Parathyroid adenoma (tissue), 2 donors: Measurements from ENCODE around the gene IGIP.

Experiments
- H2AFZ ChIP-seq: fragments of 300-600 bp; sonication (generic); one replicate; pipeline ENCODE4 v1.7.0; 2017; ENCODE audit warnings: antibody characterized with exemption, mild to moderate bottlenecking
- H3K27ac ChIP-seq: fragments of 300-600 bp; sonication (generic); one replicate; pipeline ENCODE4 v1.7.0; 2017
- H3K27me3 ChIP-seq: fragments of 300-600 bp; sonication (generic); one replicate; pipeline ENCODE4 v1.7.0; 2017; ENCODE audit warnings: low read length; ENCODE audit not compliant: control insufficient read depth, insufficient read depth
- H3K36me3 ChIP-seq: fragments of 300-600 bp; sonication (generic); one replicate; pipeline ENCODE4 v1.7.0; 2017; ENCODE audit warnings: low read length; ENCODE audit not compliant: control insufficient read depth, insufficient read depth
- H3K4me1 ChIP-seq: fragments of 300-600 bp; sonication (generic); one replicate; pipeline ENCODE4 v1.7.0; 2017; ENCODE audit warnings: control low read depth
- H3K4me2 ChIP-seq: fragments of 300-600 bp; sonication (generic); one replicate; pipeline ENCODE4 v1.7.0; 2017; ENCODE audit warnings: low read length
- H3K4me3 ChIP-seq: fragments of 300-600 bp; sonication (generic); one replicate; pipeline ENCODE4 v1.7.0; 2017; ENCODE audit warnings: low read depth, low read length
- H3K79me2 ChIP-seq: fragments of 300-600 bp; sonication (generic); one replicate; pipeline ENCODE4 v1.7.0; 2017; ENCODE audit warnings: control low read depth
- H3K9ac ChIP-seq: fragments of 300-600 bp; sonication (generic); one replicate; pipeline ENCODE4 v1.7.0; 2017; ENCODE audit warnings: mild to moderate bottlenecking
- H3K9me3 ChIP-seq: fragments of 300-600 bp; sonication (generic); one replicate; pipeline ENCODE4 v1.7.0; 2017; ENCODE audit warnings: low read length; ENCODE audit not compliant: control insufficient read depth
- TF ChIP-seq, protein P1 (sequence below): fragments of 300-600 bp; sonication (generic); IDR thresholded peaks from one replicate; pipeline ENCODE4 v1.7.0; 2017; ENCODE audit warnings: antibody characterized with exemption, mild to moderate bottlenecking
- donor health status: primary hyperparathyroidism.

Gene IGIP

DNA sequence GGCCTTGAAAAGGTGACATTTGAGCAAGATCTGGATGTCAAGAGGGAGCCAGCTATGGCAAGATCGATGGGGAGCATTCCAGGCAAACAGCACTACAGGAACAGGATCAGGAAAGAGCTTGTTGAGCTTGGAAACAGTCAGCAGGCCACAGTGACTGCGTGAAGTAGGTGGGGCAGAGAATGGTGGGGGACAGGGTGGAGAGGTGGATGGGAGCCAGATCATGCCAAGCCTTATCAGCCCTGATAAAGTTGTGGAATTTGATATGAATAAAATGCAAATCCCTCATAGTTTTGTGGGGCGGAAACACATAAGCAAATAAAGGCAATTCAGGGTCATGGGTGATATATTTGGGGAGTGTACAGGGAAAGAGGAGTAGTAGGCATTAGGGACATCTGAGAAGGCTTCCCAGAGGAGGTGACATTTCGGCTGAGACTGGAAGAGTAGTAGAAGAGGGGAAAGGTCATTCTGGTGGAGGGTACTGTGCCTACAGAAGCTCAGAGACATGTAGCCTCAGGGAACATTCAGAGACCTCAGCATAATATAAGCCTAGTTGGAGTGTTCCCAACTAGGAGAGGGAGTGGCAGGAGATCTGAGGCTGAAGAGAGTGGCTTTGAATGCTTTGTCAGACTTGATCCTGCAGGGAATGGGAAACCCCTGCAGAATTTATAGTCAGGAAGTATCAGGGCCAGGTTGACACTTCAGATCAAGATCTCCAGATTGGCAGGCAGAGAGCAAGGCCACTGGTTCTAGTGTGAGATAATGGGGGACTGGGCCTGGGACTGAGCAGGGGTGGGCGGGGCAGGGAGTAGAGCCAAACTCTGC, 39.6 kb downstream of the IGIP start:
- Histone ChIP-seq H3K4me3 (no peak overlapping the region), H3K36me3 (no peaks in the 10 kb centered on the region), H3K4me1 (peaks cover 4% of the 10 kb centered on the region), H3K4me2 (no peak overlapping the region), H3K27ac (no peak overlapping the region), H3K9ac (no peak overlapping the region), H2AFZ (no peak overlapping the region), H3K9me3 (no peaks in the 10 kb centered on the region), H3K27me3 (no peaks in the 10 kb centered on the region), H3K79me2 (no peaks in the 10 kb centered on the region)
- TF ChIP-seq, protein P1, sequence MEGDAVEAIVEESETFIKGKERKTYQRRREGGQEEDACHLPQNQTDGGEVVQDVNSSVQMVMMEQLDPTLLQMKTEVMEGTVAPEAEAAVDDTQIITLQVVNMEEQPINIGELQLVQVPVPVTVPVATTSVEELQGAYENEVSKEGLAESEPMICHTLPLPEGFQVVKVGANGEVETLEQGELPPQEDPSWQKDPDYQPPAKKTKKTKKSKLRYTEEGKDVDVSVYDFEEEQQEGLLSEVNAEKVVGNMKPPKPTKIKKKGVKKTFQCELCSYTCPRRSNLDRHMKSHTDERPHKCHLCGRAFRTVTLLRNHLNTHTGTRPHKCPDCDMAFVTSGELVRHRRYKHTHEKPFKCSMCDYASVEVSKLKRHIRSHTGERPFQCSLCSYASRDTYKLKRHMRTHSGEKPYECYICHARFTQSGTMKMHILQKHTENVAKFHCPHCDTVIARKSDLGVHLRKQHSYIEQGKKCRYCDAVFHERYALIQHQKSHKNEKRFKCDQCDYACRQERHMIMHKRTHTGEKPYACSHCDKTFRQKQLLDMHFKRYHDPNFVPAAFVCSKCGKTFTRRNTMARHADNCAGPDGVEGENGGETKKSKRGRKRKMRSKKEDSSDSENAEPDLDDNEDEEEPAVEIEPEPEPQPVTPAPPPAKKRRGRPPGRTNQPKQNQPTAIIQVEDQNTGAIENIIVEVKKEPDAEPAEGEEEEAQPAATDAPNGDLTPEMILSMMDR = no peak

DNA sequence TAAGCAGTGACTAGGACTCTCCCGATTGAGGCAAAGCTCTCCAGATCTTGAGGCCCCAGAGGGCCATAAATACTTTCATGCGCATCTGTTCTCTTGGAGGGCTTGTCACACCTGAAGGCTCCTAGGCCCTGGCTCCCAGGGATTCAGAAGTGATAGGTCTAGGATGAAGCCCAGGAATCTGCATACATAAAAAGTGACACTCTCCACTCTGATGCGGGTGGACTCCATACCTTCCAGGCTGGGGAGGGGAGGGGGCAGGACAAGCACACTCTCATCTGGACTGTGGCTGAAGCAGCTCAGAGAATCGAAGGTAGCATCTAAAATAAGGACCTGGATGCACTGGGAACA, 40.2 kb downstream of the IGIP start:
- Histone ChIP-seq H3K4me1 (peaks cover 4% of the 10 kb centered on the region), H3K27ac (no peak overlapping the region), H3K36me3 (no peaks in the 10 kb centered on the region), H3K9ac (no peak overlapping the region), H3K9me3 (no peaks in the 10 kb centered on the region), H3K79me2 (no peaks in the 10 kb centered on the region), H2AFZ (no peak overlapping the region), H3K4me2 (no peak overlapping the region), H3K4me3 (no peak overlapping the region), H3K27me3 (no peaks in the 10 kb centered on the region)
- TF ChIP-seq, protein P1 = no peak

DNA sequence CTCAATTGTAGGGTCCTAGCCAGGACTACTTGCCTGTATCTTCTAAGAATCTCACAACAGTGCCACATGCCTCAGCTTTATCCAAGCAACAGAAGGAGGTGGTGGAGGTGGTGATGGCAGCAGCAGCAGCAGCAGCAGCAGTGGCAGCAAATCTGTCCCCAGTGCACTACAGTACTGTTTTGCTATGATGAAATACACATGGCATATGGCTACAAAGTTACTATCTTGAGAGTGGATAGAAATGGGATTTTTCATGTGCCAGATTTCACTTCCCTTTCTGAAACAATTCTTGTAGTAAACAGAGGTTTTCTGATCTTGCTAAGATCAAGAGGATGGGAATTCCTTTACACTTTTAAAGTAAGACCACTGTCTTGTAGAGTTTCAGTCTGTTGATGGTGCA, 41.2 kb downstream of the IGIP start:
- H3K27ac ChIP-seq = no peak overlapping the region
- H3K79me2 ChIP-seq = no peaks in the 10 kb centered on the region
- TF ChIP-seq, protein P1 = no peak
- H2AFZ ChIP-seq = no peak overlapping the region
- no peak overlapping the region for H3K4me2 ChIP-seq
- H3K9me3 ChIP-seq = no peaks in the 10 kb centered on the region
- no peak overlapping the region for H3K9ac ChIP-seq
- H3K36me3 ChIP-seq = no peaks in the 10 kb centered on the region
- no peak overlapping the region for H3K4me3 ChIP-seq
- peaks cover 5% of the 10 kb centered on the region for H3K4me1 ChIP-seq
- no peaks in the 10 kb centered on the region for H3K27me3 ChIP-seq

DNA sequence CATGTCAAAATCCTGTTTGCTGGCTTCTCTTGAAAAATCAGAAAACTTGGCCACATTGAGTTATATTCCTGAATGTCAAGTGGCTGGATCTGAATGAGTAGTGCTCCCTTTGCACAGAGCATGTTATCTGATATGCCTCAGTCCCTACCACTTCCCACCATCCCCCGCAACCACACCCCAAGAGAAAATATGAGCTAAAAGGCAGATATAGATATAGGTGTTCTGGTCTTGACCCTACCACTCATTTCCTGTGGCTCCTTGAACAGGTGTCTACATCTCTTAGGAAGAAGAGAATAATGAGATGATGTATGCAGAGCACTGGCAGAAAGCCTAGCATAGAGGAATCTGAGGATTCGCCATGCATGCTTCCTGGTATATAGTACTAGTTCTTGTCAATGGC, 42.6 kb downstream of the IGIP start:
- no peak overlapping the region for H2AFZ ChIP-seq
- no peaks in the 10 kb centered on the region for H3K36me3 ChIP-seq

More for the DNA sequence above, 42.6 kb downstream of the IGIP start:
- Histone ChIP-seq H3K4me3 (no peak overlapping the region), H3K9me3 (no peaks in the 10 kb centered on the region), H3K4me2 (no peak overlapping the region), H3K27ac (no peak overlapping the region), H3K27me3 (no peaks in the 10 kb centered on the region), H3K9ac (no peak overlapping the region), H3K4me1 (peaks cover 12% of the 10 kb centered on the region), H3K79me2 (no peaks in the 10 kb centered on the region)
- TF ChIP-seq, protein P1 = no peak
